SK-N-SH (cell line): ENCODE results near the gene CTSZ. TPM values are rescaled to one million over a fixed set of nuclear protein-coding genes. Genes with fewer than 3 reads are reported as not detected.

Source experiments
- CTCF ChIA-PET: fragments of 300-600, 350-600 bp; formaldehyde crosslinking; extraction: SDS; loops from one replicate; lab custom pipeline; 2021; lab: Yijun Ruan, JAX
- POLR2A ChIA-PET: fragments of 350-600 bp; sonication (Branson Sonifier 250); formaldehyde crosslinking; extraction: SDS; loops from one replicate; lab custom pipeline; 2020; ENCODE audit warnings: antibody characterized with exemption, inconsistent platforms; lab: Yijun Ruan, JAX
- DNase-seq: peaks from one replicate; pipeline ENCODE4 v3.0.0; 2012
- H2AFZ ChIP-seq: fragments of 200-600 bp; sonication (generic); 2 replicates; pipeline ENCODE4 v1.8.1; 2016; ENCODE audit warnings: antibody characterized with exemption, mild to moderate bottlenecking, low read depth
- H3F3A ChIP-seq: fragments of 200-600 bp; sonication (generic); replicated peaks from 2 replicates; pipeline ENCODE3; 2016; ENCODE audit warnings: antibody characterized with exemption, mild to moderate bottlenecking; ENCODE audit not compliant: insufficient read depth
- H3K27ac ChIP-seq, 2 experiments: fragments of 200-500 bp in 1 of 2; fragments of 200-600 bp in 1 of 2; sonication (Bioruptor generic) in 1 of 2; sonication (generic), shearing (Covaris generic) in 1 of 2; 2 replicates each; pipeline versions ENCODE4 v1.5.1 to v1.6.1; 2014 to 2016; ENCODE audit warnings: low read depth in 2 of 2, inconsistent platforms in 1 of 2, low read length in 1 of 2, mild to moderate bottlenecking in 1 of 2, mixed read lengths in 1 of 2
- H3K27me3 ChIP-seq: fragments of 200-600 bp; sonication (generic), shearing (Covaris generic); 2 replicates; pipeline ENCODE4 v1.6.1; 2016; ENCODE audit warnings: mixed run types; ENCODE audit not compliant: insufficient read depth
- H3K36me3 ChIP-seq, 2 experiments: fragments of 200-500 bp in 1 of 2; fragments of 200-600 bp in 1 of 2; sonication (Bioruptor generic) in 1 of 2; sonication (generic) in 1 of 2; replicated peaks in 1 of 2; 2 replicates each; pipeline versions ENCODE3 to v1.5.1; 2014 to 2016; ENCODE audit warnings: low read length in 1 of 2, mild to moderate bottlenecking in 1 of 2; ENCODE audit not compliant: insufficient read depth in 2 of 2, control insufficient read depth in 1 of 2
- H3K4me1 ChIP-seq, 2 experiments: fragments of 200-500 bp in 1 of 2; fragments of 200-600 bp in 1 of 2; sonication (Bioruptor generic) in 1 of 2; sonication (generic), shearing (Covaris generic) in 1 of 2; 2 replicates each; pipeline versions ENCODE4 v1.5.1 to v1.6.1; 2014 to 2016; ENCODE audit warnings: low read depth in 1 of 2, low read length in 1 of 2, mixed run types in 1 of 2; ENCODE audit not compliant: insufficient read depth in 2 of 2, control insufficient read depth in 1 of 2
- H3K4me2 ChIP-seq: fragments of 200-600 bp; sonication (generic), shearing (Covaris generic); 2 replicates; pipeline ENCODE4 v1.6.1; 2017; ENCODE audit warnings: mixed run types
- H3K4me3 ChIP-seq, 2 experiments: fragments of 200-500 bp in 1 of 2; fragments of 200-600 bp in 1 of 2; sonication (Bioruptor generic) in 1 of 2; sonication (generic), shearing (Covaris generic) in 1 of 2; 2 replicates each; pipeline versions ENCODE4 v1.5.1 to v1.8.1; 2014 to 2016; ENCODE audit warnings: low read depth in 2 of 2, inconsistent platforms in 1 of 2, low read length in 1 of 2, mild to moderate bottlenecking in 1 of 2, mixed read lengths in 1 of 2, moderate library complexity in 1 of 2
- H3K79me2 ChIP-seq: fragments of 200-600 bp; sonication (generic); 2 replicates; pipeline ENCODE4 v1.8.1; 2017; ENCODE audit warnings: mild to moderate bottlenecking; ENCODE audit not compliant: insufficient read depth
- H3K9ac ChIP-seq: fragments of 200-600 bp; sonication (generic); 2 replicates; pipeline ENCODE4 v1.6.1; 2017; ENCODE audit warnings: mixed run types
- H3K9me2 ChIP-seq: fragments of 200-600 bp; sonication (generic); 2 replicates; pipeline ENCODE4 v1.6.1; 2017; ENCODE audit warnings: mixed run types
- H3K9me3 ChIP-seq: fragments of 200-600 bp; sonication (generic); 2 replicates; pipeline ENCODE4 v1.6.1; 2017; ENCODE audit warnings: mixed run types, mild to moderate bottlenecking, moderate library complexity
- H4K20me1 ChIP-seq: fragments of 200-600 bp; sonication (generic); 2 replicates; pipeline ENCODE4 v1.6.1; 2017; ENCODE audit warnings: mild to moderate bottlenecking, mixed run types; ENCODE audit not compliant: insufficient read depth
- CHD2 ChIP-seq: fragments of 150-350 bp; IDR thresholded peaks from 2 replicates; pipeline ENCODE4 v1.6.1; 2018; ENCODE audit warnings: low read length; ENCODE audit not compliant: partially characterized antibody
- CTCF ChIP-seq: fragments of 200-600 bp; sonication (generic); IDR thresholded peaks from 2 replicates; pipeline ENCODE4 v1.6.1; 2017; ENCODE audit warnings: antibody characterized with exemption, mild to moderate bottlenecking, moderate library complexity
- ELF1 ChIP-seq: IDR thresholded peaks from 2 replicates; pipeline ENCODE4 v1.4.0; 2012
- EP300 ChIP-seq, 2 experiments: IDR thresholded peaks; 2 replicates each; pipeline versions ENCODE4 v1.4.0 to v1.6.1; 2012; ENCODE audit warnings: borderline replicate concordance in 1 of 2, low read depth in 1 of 2, low read length in 1 of 2
- FOXJ3 ChIP-seq: sonication (generic); formaldehyde crosslinking; IDR thresholded peaks from 2 replicates; pipeline ENCODE4 v1.5.1; 2020; ENCODE audit warnings: mild to moderate bottlenecking, missing genetic modification reagents
- GABPA ChIP-seq: IDR thresholded peaks from 2 replicates; pipeline ENCODE4 v1.4.0; 2012; ENCODE audit warnings: low read depth, mild to moderate bottlenecking
- GATA2 ChIP-seq: sonication (generic); formaldehyde crosslinking; IDR thresholded peaks from 2 replicates; pipeline ENCODE4 v1.5.0; 2020; ENCODE audit warnings: mild to moderate bottlenecking, missing genetic modification reagents
- IRF3 ChIP-seq: fragments of 150-350 bp; IDR thresholded peaks from 2 replicates; pipeline ENCODE4 v1.6.1; 2016; ENCODE audit warnings: mild to moderate bottlenecking, low read depth, low read length
- NFIC ChIP-seq: IDR thresholded peaks from 2 replicates; pipeline ENCODE4 v1.4.0; 2012; ENCODE audit warnings: borderline replicate concordance
- POLR2AphosphoS5 ChIP-seq: IDR thresholded peaks from 2 replicates; pipeline ENCODE4 v1.6.1; 2012; ENCODE audit warnings: low read depth, low read length
- RAD21 ChIP-seq: IDR thresholded peaks from 2 replicates; pipeline ENCODE4 v1.6.1; 2012; ENCODE audit warnings: mild to moderate bottlenecking, low read length
- RCOR1 ChIP-seq: fragments of 150-350 bp; IDR thresholded peaks from 2 replicates; pipeline ENCODE4 v1.6.1; 2017; ENCODE audit warnings: antibody characterized with exemption, low read length
- RXRA ChIP-seq: IDR thresholded peaks from 2 replicates; pipeline ENCODE4 v1.4.0; 2012; ENCODE audit warnings: low read depth, mild to moderate bottlenecking, borderline replicate concordance
- SIN3A ChIP-seq: IDR thresholded peaks from 2 replicates; pipeline ENCODE4 v1.6.1; 2012; ENCODE audit warnings: low read depth, mild to moderate bottlenecking, low read length, moderate library complexity, borderline replicate concordance
- TCF12 ChIP-seq: IDR thresholded peaks from 2 replicates; pipeline ENCODE4 v1.4.0; 2012
- USF1 ChIP-seq: IDR thresholded peaks from 2 replicates; pipeline ENCODE4 v1.4.0; 2012; ENCODE audit warnings: low read depth, borderline replicate concordance
- YY1 ChIP-seq: IDR thresholded peaks from 2 replicates; pipeline ENCODE4 v1.4.0; 2012; ENCODE audit warnings: low read depth, mild to moderate bottlenecking
- WGBS: methylation state at CpG from one replicate; pipeline ENCODE4 v1.1.6; 2017; ENCODE audit warnings: low lambda C conversion rate; 5-methylcytosine and 5-hydroxymethylcytosine counted together
- polyA plus RNA-seq, 3 experiments: library from polyadenylated mRNA; depleted of rRNA; stranded (reverse); fragments of >200 nt; gene quantifications; 2 replicates each; pipeline ENCODE4 v1.2.3, GENCODE V29; 2012

CTSZ gene
- polyA plus RNA-seq, 1 of the 3 experiments (the other 2 are of a cell fraction): 0.03 TPM

GRCh38 chr20:59006167-59006863 lies 739 bp downstream of the CTSZ start (continued):
- TF ChIP-seq CTCF (no peak), RCOR1 (no peak), TCF12 (no peak), GABPA (no peak), NFIC (no peak)
- TF ChIP-seq, all 33 proteins: peak for 0

- DNase-seq: no peak
- H3K9me2 ChIP-seq: no peaks in the 10 kb centered on the region
- no peak overlapping the region for H3K4me3 ChIP-seq
- no peaks in the 10 kb centered on the region for H3K79me2 ChIP-seq
- no peaks in the 10 kb centered on the region for H3K27me3 ChIP-seq
- ChIA-PET CTCF (interaction anchor here (1.4 kb wide), 1 partner anchor 12 kb away, joined by 4 read pairs; no protein-coding TSS in a partner anchor), POLR2A (no interaction called here)
- no peak overlapping the region for H3K4me2 ChIP-seq
- H3K27ac ChIP-seq: no peak overlapping the region
- H2AFZ ChIP-seq: no peak overlapping the region
- H3K9me3 ChIP-seq: no peaks in the 10 kb centered on the region
- H3F3A ChIP-seq: no peaks in the 10 kb centered on the region
- H3K36me3 ChIP-seq: no peaks in the 10 kb centered on the region
- WGBS: 94% methylated on average over 2 of the region's 3 CpGs
- H4K20me1 ChIP-seq: no peaks in the 10 kb centered on the region
- peaks cover 1 to 6% of the 10 kb centered on the region in 2 experiments; a peak in 1 of 4 replicates for H3K4me1 ChIP-seq
- TF ChIP-seq NFIC: no peak
- no peak for TF ChIP-seq TCF12
- TF ChIP-seq YY1: no peak
- TF ChIP-seq GATA2 (CRISPR knock-in tag): no peak
- no peak for TF ChIP-seq SIN3A
- no peak for TF ChIP-seq RXRA
- TF ChIP-seq ELF1: no peak
- no peak for TF ChIP-seq CHD2
- no peak for TF ChIP-seq EP300 (IDR thresholded peaks at IDR 0.05; ENCODE audit: borderline replicate concordance in 1 of 2, low read depth in 1 of 2, low read length in 1 of 2)
- TF ChIP-seq GABPA: no peak
- TF ChIP-seq RAD21: no peak
- TF ChIP-seq FOXJ3 (CRISPR knock-in tag): no peak
- no peak for TF ChIP-seq IRF3
- no peak for TF ChIP-seq POLR2AphosphoS5
- no peak for TF ChIP-seq USF1
- no peak overlapping the region for H3K9ac ChIP-seq
Measured at GRCh38 chr20:59005523-59006166, 1.4 kb downstream of the CTSZ start.
